IPS DF 19.7 (cell line): ENCODE measurements around the gene MPPED1.

Source experiments
- DNase-seq: peaks from one replicate; pipeline ENCODE4 v3.0.0-alpha.2; 2013; ENCODE audit warnings: low read depth, low spot score

MPPED1 gene

GRCh38 chr22:43411040-43411868, 560 bp upstream of the MPPED1 start:
- no peak for DNase-seq

GRCh38 chr22:43412808-43413795, 1.3 kb downstream of the MPPED1 start:
- no peak for DNase-seq

- no peak for DNase-seq
Observed at GRCh38 chr22:43413826-43414225, 2.0 kb downstream of the MPPED1 start.

- DNase-seq, result no peak
Observed at GRCh38 chr22:43415681-43416080, 3.9 kb downstream of the MPPED1 start.

- DNase-seq, result no peak
Observed at GRCh38 chr22:43417555-43417954, 5.7 kb downstream of the MPPED1 start.

- DNase-seq, result no peak
Observed at GRCh38 chr22:43418079-43418825, 6.4 kb downstream of the MPPED1 start.

GRCh38 chr22:43419371-43420080, 7.7 kb downstream of the MPPED1 start:
- no peak for DNase-seq

- DNase-seq, result no peak
Observed at GRCh38 chr22:43421046-43421665, 9.3 kb downstream of the MPPED1 start.

- no peak for DNase-seq
Observed at GRCh38 chr22:43421914-43422615, 10.3 kb downstream of the MPPED1 start.

GRCh38 chr22:43423046-43423445, 11.2 kb downstream of the MPPED1 start:
- no peak for DNase-seq

- no peak for DNase-seq
Observed at GRCh38 chr22:43424201-43424600, 12.4 kb downstream of the MPPED1 start.

GRCh38 chr22:43424666-43425630, 13.1 kb downstream of the MPPED1 start:
- no peak for DNase-seq

GRCh38 chr22:43425976-43426785, 14.4 kb downstream of the MPPED1 start:
- DNase-seq, result no peak

- no peak for DNase-seq
Observed at GRCh38 chr22:43426816-43427215, 15.0 kb downstream of the MPPED1 start.

GRCh38 chr22:43427296-43428004, 15.6 kb downstream of the MPPED1 start:
- no peak for DNase-seq

- no peak for DNase-seq
Observed at GRCh38 chr22:43428005-43428485, 16.2 kb downstream of the MPPED1 start.

- DNase-seq, result no peak
Observed at GRCh38 chr22:43428521-43428920, 16.7 kb downstream of the MPPED1 start.
